Hippocampal formation (tissue), 2 donors: Measurements from ENCODE around the gene CAVIN1.
"Not testable (repeated sequence)": the region's sequence is repeated elsewhere in the genome, so short reads cannot be mapped to it uniquely, and the experiment has no call there.

ENCODE experiments used
- DNase-seq, 2 donors: peaks; one replicate each; lab custom pipeline; 2025; lab: John Stamatoyannopoulos, UW

The CAVIN1 gene

DNA sequence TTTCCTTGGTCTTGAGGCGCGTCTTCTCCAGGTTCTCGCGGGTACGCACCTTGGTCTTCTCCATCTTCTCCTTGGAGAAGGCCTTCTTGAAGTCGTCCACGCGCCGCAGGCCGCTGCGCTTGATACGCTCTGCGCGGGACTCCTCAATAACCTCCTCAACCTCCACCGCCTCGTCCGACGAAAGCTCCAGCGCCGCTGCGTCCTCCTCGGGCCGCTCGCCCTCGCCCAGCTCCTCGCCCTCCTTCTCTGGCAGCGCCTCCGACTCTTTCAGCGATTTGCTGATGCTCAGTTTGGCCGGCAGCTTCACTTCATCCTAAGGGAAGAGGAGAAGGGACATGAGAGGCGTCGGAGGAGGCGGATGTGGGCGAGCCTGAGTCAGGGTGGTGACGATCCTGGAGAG, 18.0 kb downstream of the CAVIN1 start:
- DNase-seq = no peak

DNA sequence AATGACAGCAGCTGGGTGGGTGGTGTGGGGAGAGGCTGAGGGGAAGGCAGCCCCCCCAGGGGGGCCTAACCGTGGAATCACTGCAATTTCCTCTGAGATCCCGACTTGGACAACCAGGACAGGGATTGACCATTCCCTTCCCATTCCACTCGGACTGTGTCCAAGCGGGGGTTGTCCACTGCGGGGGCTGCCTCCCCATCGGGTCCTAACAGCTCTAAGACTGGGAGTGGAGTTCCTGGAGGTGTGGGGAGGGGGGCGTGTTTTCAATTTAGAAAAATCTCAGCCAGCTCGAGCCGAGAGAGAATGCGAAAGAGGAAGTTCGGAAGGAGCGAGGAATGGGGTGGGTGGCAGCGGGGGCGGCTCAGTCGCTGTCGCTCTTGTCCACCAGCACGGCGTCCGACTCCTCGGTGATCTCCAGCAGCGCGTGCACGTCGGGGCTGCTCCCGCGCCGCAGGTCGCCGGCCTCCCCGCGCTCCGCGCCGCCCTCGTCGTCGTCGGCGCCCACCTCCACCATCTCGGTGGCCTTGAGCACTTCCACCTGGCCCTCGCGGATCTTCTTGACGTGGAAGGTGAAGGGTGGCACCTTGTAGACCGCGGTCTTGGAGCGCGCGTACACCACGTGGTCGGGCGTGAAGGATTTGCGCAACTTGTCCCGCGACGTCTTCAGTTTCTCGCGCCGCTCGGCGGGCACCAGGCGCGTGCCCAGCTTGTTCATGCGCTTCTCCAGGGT, 18.6 kb downstream of the CAVIN1 start:
- no peak for DNase-seq

DNA sequence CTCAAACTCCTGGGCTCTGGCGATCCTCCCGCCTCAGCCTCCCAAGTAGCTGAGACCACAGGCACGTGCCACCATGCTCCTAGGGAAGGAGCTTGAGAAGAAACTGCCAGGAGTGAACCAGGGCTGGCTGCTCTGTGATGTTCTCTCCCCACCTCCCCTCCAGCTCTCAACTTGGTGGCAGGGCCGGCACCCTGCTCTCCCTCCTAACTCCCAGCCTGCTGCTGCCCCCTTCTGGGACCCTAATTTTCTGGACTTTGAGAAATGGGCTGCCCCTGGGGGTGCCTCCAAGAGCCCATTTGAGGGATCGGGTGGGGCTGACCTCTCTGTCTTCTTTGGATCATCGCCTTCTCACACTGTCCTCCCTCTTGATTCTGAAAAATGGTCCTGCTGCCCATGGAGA, 19.9 kb downstream of the CAVIN1 start:
- no peak for DNase-seq

DNA sequence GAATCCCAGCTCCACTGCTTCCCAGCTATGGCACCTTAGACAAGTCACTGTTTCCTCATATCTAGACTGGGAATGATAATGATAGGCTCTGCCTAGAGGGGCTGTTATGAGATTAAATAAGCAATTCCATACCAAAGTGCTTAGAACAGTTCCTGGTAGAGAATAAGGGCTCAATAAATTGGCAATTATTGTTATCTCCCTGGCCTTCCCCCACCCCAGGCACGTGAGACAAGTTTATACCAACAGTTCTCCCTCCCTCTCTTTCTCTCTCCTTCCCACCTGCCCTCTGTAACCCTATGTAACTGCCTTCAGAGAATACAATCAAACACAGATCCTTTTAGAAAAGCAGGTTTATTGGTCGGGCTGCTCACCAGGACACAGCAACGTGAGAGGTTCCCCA, 20.9 kb downstream of the CAVIN1 start:
- DNase-seq = no peak

DNA sequence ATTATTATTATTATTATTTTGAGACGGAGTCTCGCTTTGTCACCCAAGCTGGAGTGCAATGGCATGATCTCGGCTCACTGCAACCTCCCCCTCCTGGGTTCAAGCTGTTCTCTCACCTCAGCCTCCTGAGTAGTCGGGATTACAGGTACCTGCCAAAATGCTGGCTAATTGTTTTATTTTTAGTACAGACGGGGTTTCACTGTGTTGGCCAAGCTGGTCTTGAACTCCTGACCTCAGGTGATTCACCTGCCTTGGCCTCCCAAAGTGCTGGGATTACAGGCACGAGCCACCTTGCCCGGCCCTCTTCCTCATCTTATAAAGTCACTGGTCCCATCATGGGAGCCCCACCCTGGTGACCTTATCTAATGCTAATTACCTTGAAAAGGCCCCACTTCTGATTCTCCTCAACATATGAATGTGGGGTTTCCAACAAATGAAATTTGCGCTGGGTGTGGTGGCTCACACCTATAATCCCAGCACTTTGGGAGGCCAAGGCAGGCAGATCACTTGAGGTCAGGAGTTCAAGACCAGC, 22.1 kb downstream of the CAVIN1 start:
- DNase-seq = not testable (repeated sequence)

DNA sequence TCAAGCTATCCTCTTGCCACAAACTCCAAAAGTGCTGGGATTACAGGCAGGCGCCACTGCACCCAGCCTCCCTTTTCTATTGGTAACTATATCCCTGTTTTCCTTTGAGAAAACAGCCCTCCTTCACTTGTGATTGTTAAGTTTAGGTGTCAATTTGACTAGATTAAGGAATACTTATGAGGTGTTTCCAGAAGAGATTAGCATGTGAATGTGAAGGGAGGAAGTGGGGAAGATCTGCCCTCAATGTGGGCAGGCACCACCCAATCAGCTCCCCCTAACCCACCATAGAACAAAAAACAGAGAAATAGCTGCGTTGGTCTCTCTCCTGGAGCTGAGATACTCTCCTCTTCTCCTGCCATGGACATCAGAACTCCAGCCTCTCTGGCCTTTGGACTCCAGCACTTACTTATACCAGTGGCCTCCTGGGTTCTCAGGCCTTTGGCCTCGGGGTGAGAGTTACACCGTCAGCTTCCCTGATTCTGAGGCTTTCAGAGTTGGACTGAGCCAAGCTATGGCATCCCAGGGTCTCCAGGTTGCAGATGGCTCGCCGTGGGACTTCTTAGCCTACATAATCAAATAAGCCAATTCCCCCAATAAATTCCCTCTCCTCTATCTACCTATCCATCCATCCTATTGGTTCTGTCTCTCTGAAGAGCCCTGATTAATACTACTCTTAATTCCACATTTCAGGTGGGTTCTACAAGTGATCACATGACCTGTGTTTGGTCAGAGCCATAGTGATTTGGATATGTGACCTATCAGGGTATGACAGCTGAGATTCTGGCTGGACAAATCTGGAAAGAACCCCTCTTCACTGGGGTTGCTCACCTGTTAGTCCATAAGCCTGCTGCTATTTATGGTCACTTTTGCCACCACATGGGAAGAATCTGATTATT, 22.9 kb downstream of the CAVIN1 start:
- no peak for DNase-seq

DNA sequence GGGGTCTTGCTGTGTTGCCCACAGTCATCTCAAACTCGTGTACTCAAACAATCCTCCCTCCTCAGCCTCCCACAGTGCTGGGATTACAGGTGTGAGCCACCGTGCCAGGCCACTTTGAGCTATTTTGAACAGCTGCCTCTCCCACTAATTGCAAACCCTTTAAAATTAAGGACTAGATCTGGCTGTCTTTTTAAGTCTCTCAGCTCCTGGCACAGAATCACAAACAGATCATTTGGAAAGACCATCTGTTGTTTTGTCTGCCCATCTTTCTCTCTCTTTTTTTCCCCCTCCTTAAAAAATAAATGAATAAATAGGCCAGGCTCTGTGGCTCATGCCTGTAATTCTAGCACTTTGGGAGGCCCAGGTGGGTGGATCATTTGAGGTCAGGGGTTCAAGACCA, 23.9 kb downstream of the CAVIN1 start:
- DNase-seq = no peak

DNA sequence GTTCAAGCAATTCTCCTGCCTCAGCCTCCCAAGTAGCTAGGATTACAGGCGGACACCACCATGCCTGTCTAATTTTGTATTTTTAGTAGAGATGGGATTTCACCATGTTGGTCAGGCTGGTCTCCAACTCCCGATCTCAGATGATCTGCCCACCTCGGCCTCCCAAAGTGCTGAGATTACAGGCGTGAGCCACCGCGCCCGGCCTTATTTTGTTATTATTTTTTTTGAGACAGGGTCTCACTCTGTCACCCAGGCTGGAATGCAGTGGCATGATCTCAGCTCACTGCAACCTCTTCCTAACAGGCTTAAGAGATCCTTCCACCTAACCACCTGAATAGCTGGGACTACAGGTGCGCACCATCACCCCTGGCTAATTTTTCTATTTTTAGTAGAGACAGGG, 27.5 kb downstream of the CAVIN1 start:
- not testable (repeated sequence) for DNase-seq

DNA sequence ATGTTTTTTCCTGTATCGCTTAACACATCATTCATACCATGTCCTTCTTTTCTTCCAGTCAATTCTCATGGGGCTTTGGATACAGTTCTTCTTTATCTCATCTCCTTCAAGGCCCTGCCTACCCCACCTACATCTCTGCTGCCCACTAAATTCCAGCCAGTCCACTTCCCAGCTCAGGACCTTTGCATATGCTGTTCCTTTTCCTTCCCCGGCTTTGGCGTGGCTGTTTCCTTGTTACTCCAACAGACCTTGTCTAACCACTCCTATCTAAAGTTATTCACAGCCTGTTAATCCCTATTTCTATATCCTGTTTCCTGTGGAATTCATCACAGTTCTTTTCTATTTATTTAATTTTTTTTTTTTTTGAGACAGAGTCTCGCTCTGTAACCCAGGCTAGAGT, 28.2 kb downstream of the CAVIN1 start:
- no peak for DNase-seq

DNA sequence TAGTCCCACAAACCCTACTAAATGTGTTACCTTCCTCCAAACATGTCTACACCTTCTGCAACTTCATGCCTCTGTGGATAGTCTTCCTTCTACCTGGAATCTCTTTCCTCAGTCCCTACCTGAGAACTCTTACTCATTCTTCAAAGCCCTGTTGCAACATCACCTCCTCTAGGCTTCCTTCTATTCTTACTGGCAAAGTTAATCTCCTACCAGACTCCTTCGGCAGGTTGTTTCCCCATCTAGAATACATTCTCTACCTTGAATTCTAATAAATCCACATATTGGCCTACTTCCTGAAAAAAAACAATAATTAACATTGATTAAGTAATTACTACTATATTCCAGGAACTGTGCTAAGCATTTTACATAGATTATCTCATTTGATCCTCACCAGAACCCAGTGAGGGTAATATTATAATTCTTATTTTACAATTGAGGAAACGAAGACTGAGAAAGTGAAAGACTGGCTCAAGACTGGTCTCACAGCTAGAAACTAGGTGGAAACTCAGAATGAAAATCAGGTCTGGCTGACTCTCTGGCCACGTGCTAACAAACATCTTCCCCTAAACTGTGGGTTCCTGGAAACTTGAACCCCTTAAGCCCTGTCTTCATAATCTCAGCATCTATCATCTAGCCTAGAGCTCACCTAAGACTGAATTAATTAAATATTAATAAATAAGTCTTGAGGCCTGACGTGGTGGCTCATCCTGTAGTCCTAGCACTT, 30.2 kb downstream of the CAVIN1 start:
- no peak for DNase-seq

DNA sequence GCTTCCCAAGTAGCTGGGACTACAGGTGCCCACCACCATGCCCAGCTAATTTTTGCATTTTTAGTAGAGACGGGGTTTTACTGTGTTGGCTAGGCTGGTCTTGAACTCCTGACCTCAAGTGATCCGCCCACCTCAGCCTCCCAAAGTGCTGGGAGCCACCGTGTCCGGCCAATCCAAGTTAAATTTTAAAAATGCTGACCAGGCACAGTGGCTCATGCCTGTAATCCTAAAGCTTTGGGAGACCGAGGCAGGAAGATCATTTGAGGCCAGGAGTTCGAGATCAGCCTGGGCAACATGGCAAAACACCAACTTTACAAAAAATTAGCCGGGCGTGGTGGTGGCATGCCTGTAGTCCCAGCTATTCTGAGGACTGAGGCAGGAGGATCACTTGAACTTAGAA, 31.6 kb downstream of the CAVIN1 start:
- not testable (repeated sequence) for DNase-seq

DNA sequence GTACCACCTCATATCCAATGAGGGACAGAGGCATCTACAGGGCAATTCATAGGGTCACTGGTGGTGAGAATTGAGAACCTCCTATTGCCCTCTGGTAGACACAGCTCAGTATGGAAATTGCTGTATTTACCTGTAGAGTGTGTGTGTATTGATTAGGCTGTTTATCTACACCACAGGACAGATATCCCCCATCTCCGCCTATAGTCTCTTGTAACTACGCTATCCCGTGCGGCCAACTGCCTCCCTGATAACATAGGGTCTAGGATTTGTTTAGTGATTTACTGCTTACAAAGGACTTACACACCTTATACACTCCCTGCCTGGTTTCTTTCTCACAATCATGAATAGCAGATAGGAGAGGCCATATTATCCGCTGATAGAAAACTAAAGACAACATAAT, 33.2 kb downstream of the CAVIN1 start:
- DNase-seq = no peak

DNA sequence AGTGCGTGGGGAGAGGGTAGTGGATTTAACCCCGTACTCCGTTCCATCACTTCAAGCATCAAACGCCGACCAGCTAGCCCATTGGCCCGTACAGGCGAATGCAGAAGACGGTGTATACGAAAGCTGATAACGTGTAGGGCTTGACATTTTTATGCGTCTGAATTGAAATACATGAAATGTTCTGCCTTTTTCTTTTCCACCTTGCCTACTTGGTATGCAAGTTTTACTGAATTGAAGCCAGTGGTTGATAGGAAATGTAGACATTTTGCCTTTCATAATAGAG, 34.0 kb downstream of the CAVIN1 start:
- DNase-seq = no peak

DNA sequence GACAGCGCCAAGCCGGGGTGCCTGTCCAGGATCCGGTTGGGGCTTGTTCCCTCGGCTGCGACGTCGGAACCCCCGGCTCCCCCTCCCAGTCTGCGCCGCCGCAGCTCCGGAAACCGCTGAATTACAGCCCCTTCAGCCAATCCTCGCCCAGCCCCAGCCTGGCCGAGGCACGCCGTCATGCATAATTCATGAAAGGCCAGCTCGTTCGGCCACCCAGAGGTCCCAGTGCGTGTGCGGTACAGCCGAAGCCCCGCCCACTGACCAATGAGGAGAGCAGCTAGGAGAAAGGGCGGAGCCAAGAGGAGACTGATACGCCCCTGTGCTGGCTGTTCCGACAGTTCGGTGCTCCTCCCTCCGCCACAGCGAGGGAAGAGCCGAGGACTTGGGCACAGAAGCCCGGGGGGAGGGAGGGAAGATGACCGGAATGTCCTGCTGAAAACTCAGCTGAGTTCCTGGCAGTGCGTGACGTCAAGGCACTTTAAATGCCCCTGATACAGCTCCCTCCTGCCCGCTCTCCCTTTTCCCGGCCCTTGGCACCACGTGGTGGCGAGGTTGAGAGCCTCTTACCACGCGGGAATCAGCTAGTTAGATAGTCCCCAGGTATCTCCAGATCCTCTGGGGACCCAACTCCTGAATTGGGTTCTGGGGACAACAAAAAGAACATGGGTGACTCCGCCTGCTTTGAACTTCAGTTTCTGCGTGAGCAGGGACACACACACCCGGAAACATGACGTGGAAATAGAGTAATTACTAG, 34.5 kb downstream of the CAVIN1 start, which contains the start of gene STAT3:
Gene STAT3 (minus strand): TSS at position 62 of the 754 bp plus-strand sequence. CDS start 39,926 bp downstream, outside the sequence.
- peak; percentile 100 for DNase-seq

DNA sequence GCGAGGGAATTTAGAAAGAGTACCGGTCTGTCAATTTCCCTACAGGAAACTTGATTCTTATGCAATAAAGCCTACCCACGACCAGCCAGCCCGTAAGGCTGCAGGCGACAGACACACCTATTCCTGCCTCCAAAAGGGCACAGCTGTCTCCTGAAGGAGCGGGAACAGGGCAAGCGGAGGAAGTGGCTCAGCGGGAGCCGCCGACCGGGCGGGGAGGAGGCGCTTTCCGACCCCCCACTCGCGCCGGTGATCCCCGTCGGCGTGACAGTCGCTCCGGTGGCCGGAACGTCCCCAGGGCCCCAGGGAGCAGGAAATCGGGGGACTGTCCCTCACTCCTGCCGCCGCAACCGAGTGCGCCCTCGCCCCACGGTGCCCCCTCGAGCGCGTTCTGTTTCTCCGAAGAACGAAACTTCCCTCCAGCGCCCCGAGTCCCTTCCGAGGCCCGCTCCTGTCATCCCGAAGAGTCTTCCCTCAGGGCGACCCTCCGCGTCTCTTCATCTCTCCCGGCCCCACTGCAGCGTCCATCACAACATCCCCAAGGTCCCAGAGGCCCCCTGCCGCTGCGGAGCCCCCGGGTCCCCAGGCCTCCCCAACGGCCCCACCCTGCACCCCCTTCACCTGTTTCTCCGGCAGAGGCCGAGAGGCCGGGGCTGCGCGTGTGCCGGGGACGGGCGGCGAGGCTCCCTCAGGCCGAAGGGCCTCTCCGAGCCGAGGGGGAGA, 35.2 kb downstream of the CAVIN1 start:
- DNase-seq = no peak

DNA sequence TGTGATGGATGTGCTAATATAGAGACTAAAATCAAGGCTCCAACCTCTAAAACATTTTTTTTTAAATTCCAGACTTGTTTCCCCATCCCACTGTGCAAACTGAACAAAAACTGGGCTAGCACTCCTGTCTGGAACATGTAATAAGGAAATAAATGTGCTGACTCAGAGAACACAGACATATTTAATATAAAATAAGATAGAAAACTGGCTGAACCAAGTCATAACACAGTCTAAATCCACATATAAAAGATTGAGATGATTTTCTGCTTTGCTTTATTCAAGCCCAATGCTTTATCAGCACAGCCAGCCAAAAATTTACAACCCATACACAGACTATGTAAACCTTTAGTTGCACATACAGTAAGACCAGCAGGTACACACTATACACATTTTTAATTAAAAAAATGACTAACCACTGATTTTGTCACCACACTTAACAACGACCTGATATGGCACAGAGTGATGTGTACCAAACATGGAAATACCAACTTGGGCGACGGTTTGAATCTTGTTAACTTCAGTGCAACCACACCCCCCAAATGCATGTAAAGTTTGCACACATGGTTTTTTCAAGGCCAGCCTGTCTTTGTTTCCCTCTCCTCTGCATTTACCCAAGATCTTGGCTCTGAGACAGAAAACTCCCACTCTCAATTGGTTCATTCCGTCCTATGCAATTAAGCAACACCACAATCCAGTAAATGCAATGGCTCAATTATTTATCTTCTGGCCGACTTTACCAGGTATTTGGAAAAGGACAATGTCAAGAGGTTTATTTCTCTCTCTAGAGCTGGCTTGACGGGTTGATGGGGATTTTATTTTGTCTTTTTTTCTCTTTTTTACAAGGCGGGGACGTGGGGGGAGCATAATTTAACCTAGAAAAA, 36.0 kb downstream of the CAVIN1 start:
- no peak for DNase-seq

DNA sequence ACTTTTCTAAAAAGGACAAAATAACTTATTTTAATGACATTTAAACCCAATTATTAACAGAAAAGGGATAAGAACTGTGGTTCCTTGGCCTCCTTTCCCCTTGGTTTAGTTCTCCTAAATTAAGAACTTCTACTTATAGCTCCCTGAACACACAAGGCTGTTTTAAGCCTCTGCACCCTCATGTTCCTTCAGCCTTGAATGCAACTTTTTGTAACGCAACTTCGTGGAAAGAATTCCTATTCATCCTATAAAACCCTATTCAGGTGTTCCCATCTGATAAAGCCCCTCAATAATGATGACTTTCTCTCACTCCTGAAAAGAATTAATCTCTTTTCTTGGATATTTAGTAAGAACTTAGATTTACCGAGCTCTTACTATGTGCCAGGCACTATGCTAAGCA, 41.2 kb downstream of the CAVIN1 start:
- no peak for DNase-seq

DNA sequence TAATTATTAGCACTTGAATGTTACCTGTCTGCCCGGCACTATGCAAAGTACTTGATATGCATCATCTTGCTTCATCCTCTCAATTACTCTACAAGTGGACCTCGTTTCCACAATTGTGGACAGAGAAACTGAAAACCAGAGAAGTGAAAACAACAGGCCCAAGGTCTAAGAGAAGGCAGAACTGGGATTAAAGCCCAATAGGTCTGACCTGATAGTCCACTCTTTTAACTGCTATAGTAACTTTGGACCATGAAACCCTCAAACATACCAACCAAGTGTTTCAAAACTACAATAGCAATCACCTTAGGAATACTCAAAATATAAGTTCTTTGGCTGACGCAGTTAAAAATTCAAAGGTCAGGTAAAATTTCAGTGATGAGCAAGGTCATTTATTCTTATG, 42.1 kb downstream of the CAVIN1 start:
- no peak for DNase-seq

DNA sequence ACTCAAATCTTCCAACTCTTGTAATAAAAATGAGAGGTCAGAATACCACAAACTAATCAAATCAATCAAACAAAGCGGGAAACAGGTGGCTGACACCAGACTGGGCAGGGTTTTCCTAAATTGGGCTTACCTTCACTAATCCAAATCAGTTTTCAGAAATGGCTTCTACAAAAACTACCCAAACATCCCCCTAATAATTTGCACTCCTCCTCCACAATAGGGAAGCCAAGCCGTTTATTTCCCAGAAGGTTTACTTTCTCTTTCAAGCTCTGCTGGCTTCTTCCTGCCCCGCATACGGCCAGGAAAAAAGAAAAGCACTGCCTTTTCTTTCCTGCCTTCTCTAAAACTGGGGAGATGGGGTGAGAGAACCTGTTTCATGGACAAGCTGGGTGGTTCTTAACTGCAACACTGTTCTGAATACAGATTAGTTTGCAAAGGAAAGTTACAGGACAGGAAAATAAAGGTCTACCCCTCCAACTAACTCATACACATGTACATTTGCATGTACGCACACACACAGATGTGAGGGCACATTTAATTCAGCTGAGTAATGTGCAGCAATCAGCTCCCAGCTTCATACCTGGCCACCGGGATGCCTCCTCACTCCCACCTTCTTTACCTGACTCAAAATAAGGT, 44.0 kb downstream of the CAVIN1 start:
- DNase-seq = peak in 1 of 2 donors; percentile 20
